ENCODE data around the gene SLC9A2. TPM values are rescaled to one million over a fixed set of nuclear protein-coding genes. Genes with fewer than 3 reads are reported as not detected.
A peak's percentile ranks its signal among the peaks of the same experiment; 100 is the strongest.

Gene SLC9A2
- total and polyA plus RNA-seq, 2 donors (not counting 1 experiment from before 2014, with no cell fraction given): not detected

- Histone ChIP-seq H3K4me3 (replicated peaks in 1 of 4; ENCODE audit: control extremely low read depth in 1 of 4, insufficient read depth in 1 of 4, low read depth in 3 of 4, low read length in 4 of 4) (no peak overlapping the region), H3K79me2 (ENCODE audit: control insufficient read depth, insufficient read depth, low read length) (no peaks in the 10 kb centered on the region), H3K27me3 (ENCODE audit: control insufficient read depth, insufficient read depth, low read length) (no peaks in the 10 kb centered on the region), H3K4me2 (ENCODE audit: extremely low read depth, insufficient read depth, low read length) (no peak overlapping the region), H3K9me3 (ENCODE audit: control insufficient read depth, insufficient read depth, low read depth, low read length) (no peaks in the 10 kb centered on the region), H3K4me1 (ENCODE audit: control insufficient read depth, extremely low read depth, insufficient read depth, low read length) (no peaks in the 10 kb centered on the region), H4K20me1 (ENCODE audit: control insufficient read depth, extremely low read depth, insufficient read depth, low read length) (no peaks in the 10 kb centered on the region), H2AFZ (ENCODE audit: low read length) (no peak overlapping the region), H3K36me3 (ENCODE audit: control insufficient read depth, insufficient read depth, low read length) (no peaks in the 10 kb centered on the region), H3K27ac (ENCODE audit: insufficient read depth, low read length) (no peak overlapping the region), H3K9ac (ENCODE audit: insufficient read depth, low read length) (no peak overlapping the region)
- DNase-seq (ENCODE audit: low read depth in 2 of 2): no peak
- TF ChIP-seq EZH2 (IDR thresholded peaks at IDR 0.05; ENCODE audit: low read length, missing control alignments) (no peak), CTCF (conservative IDR thresholded peaks at IDR 0.05 in 1 of 2, IDR thresholded peaks at IDR 0.05 in 1 of 2; ENCODE audit: low read depth in 1 of 2, low read length in 2 of 2) (no peak)
Observed at GRCh38 chr2:102674370-102674769, 55.0 kb downstream of the SLC9A2 start.

GRCh38 chr2:102674836-102675235 is 55.5 kb downstream of the SLC9A2 start:
- Histone ChIP-seq H3K79me2 (ENCODE audit: control insufficient read depth, insufficient read depth, low read length) (no peaks in the 10 kb centered on the region), H3K27ac (ENCODE audit: insufficient read depth, low read length) (no peak overlapping the region), H4K20me1 (ENCODE audit: control insufficient read depth, extremely low read depth, insufficient read depth, low read length) (no peaks in the 10 kb centered on the region), H3K4me3 (replicated peaks in 1 of 4; ENCODE audit: control extremely low read depth in 1 of 4, insufficient read depth in 1 of 4, low read depth in 3 of 4, low read length in 4 of 4) (no peak overlapping the region), H3K9me3 (ENCODE audit: control insufficient read depth, insufficient read depth, low read depth, low read length) (no peaks in the 10 kb centered on the region), H2AFZ (ENCODE audit: low read length) (no peak overlapping the region), H3K36me3 (ENCODE audit: control insufficient read depth, insufficient read depth, low read length) (no peaks in the 10 kb centered on the region), H3K4me2 (ENCODE audit: extremely low read depth, insufficient read depth, low read length) (no peak overlapping the region), H3K27me3 (ENCODE audit: control insufficient read depth, insufficient read depth, low read length) (no peaks in the 10 kb centered on the region), H3K9ac (ENCODE audit: insufficient read depth, low read length) (no peak overlapping the region), H3K4me1 (ENCODE audit: control insufficient read depth, extremely low read depth, insufficient read depth, low read length) (no peaks in the 10 kb centered on the region)
- no peak for DNase-seq (ENCODE audit: low read depth in 2 of 2)
- TF ChIP-seq EZH2 (IDR thresholded peaks at IDR 0.05; ENCODE audit: low read length, missing control alignments): no peak
- no peak for TF ChIP-seq CTCF (conservative IDR thresholded peaks at IDR 0.05 in 1 of 2, IDR thresholded peaks at IDR 0.05 in 1 of 2; ENCODE audit: low read depth in 1 of 2, low read length in 2 of 2)

- H3K4me3 ChIP-seq (replicated peaks in 1 of 4; ENCODE audit: control extremely low read depth in 1 of 4, insufficient read depth in 1 of 4, low read depth in 3 of 4, low read length in 4 of 4): no peak overlapping the region
- no peak overlapping the region for H2AFZ ChIP-seq (ENCODE audit: low read length)
- H3K27ac ChIP-seq (ENCODE audit: insufficient read depth, low read length): no peak overlapping the region
- no peaks in the 10 kb centered on the region for H3K36me3 ChIP-seq (ENCODE audit: control insufficient read depth, insufficient read depth, low read length)
- DNase-seq (ENCODE audit: low read depth in 2 of 2): peak in 1 of 2 donors; percentile 4
- no peaks in the 10 kb centered on the region for H3K79me2 ChIP-seq (ENCODE audit: control insufficient read depth, insufficient read depth, low read length)
- no peak overlapping the region for H3K9ac ChIP-seq (ENCODE audit: insufficient read depth, low read length)
- H3K4me1 ChIP-seq (ENCODE audit: control insufficient read depth, extremely low read depth, insufficient read depth, low read length): no peaks in the 10 kb centered on the region
- H4K20me1 ChIP-seq (ENCODE audit: control insufficient read depth, extremely low read depth, insufficient read depth, low read length): no peaks in the 10 kb centered on the region
- H3K4me2 ChIP-seq (ENCODE audit: extremely low read depth, insufficient read depth, low read length): no peak overlapping the region
- H3K9me3 ChIP-seq (ENCODE audit: control insufficient read depth, insufficient read depth, low read depth, low read length): no peaks in the 10 kb centered on the region
- TF ChIP-seq CTCF (conservative IDR thresholded peaks at IDR 0.05 in 1 of 2, IDR thresholded peaks at IDR 0.05 in 1 of 2; ENCODE audit: low read depth in 1 of 2, low read length in 2 of 2): no peak
- no peak for TF ChIP-seq EZH2 (IDR thresholded peaks at IDR 0.05; ENCODE audit: low read length, missing control alignments)
- no peaks in the 10 kb centered on the region for H3K27me3 ChIP-seq (ENCODE audit: control insufficient read depth, insufficient read depth, low read length)
Observed at GRCh38 chr2:102677244-102678215, 58.2 kb downstream of the SLC9A2 start.
